Bronchial smooth muscle cell (primary cell): ENCODE data around the gene TAS1R2. TPM values are rescaled to one million over a fixed set of nuclear protein-coding genes. Genes with fewer than 3 reads are reported as not detected.

Experiments used
- total RNA-seq: library from RNA; depleted of rRNA; stranded (reverse); fragments of >200 nt; gene quantifications from 2 replicates; pipeline ENCODE4 v1.2.1, GENCODE V29; 2014

Gene TAS1R2
- not detected in 2 replicates for total RNA-seq

DNA sequence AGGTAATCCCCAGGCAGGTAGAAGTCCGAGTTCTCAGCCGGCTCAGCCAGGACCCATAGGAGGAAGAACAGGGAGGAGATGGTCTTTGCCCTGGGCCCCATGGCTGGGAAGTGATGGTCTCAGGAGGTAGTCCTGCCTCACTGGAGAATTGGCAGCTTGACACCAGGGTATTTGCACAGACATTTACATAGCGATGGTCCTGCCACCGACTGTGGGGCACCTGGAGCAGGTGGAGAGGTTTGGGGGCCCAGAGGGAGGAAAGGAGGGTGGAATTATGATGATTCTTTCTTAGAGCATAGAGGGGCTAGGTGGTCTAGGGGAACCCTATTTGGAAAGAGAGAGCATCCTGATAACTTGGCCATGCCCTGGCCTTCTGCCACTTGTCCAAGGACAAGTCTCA lies at the start of gene TAS1R2:
TAS1R2 (minus strand) TSS at position 101 of the 400 bp plus-strand sequence; CDS start at position 101, 0 bp downstream.

GRCh38 chr1:18902523-18903290 lies 43.2 kb upstream of the TAS1R2 start, which contains the start of gene ALDH4A1:
TSS of gene ALDH4A1 (minus strand) at chr1:18902555. CDS start at chr1:18902523, 32 bp downstream.

Other genes starting within 250 kb of the TAS1R2 start
- not detected in 2 replicates for gene PAX7, start 228.8 kb downstream of the TAS1R2 start, total RNA-seq
- 11.2 and 12.0 TPM in 2 replicates for gene ALDH4A1, start 42.9 kb upstream of the TAS1R2 start, total RNA-seq
- gene IFFO2, start 97.0 kb upstream of the TAS1R2 start, total RNA-seq = 3.9 and 5.6 TPM in 2 replicates